Hepatocyte (in vitro differentiated cells): Measurements from ENCODE around the gene AMZ2. TPM values are rescaled to one million over a fixed set of nuclear protein-coding genes. Genes with fewer than 3 reads are reported as not detected.
"Not testable (repeated sequence)": the region's sequence is repeated elsewhere in the genome, so short reads cannot be mapped to it uniquely, and the experiment has no call there.

Source experiments
- DNase-seq: peaks from one replicate; pipeline ENCODE4 v3.0.0-alpha.2; 2016; ENCODE audit warnings: low spot score
- H2AFZ ChIP-seq: fragments of 200-600 bp; sonication (generic); 2 replicates; pipeline ENCODE4 v1.6.0; 2016; ENCODE audit warnings: antibody characterized with exemption, mild to moderate bottlenecking
- H3K27ac ChIP-seq: fragments of 200-600 bp; sonication (generic); 2 replicates; pipeline ENCODE4 v1.5.1; 2016; ENCODE audit warnings: mild to moderate bottlenecking
- H3K27me3 ChIP-seq: fragments of 200-600 bp; sonication (generic); 2 replicates; pipeline ENCODE4 v1.6.1; 2016
- H3K36me3 ChIP-seq: fragments of 200-600 bp; sonication (generic); replicated peaks from 2 replicates; pipeline ENCODE4 v1.5.1; 2016; ENCODE audit warnings: low read depth; ENCODE audit not compliant: insufficient read depth
- H3K4me1 ChIP-seq: fragments of 200-600 bp; sonication (generic); 2 replicates; pipeline ENCODE4 v1.5.1; 2016; ENCODE audit warnings: mild to moderate bottlenecking, moderate library complexity; ENCODE audit not compliant: insufficient read depth
- H3K4me2 ChIP-seq: fragments of 200-600 bp; sonication (generic); 2 replicates; pipeline ENCODE4 v1.6.0; 2016
- H3K4me3 ChIP-seq: fragments of 200-600 bp; sonication (generic); 2 replicates; pipeline ENCODE4 v1.5.1; 2016; ENCODE audit warnings: mild to moderate bottlenecking
- H3K79me2 ChIP-seq: fragments of 200-600 bp; sonication (generic); 2 replicates; pipeline ENCODE4 v1.6.0; 2017; ENCODE audit warnings: mild to moderate bottlenecking
- H3K9me2 ChIP-seq: fragments of 200-600 bp; sonication (generic); replicated peaks from 2 replicates; pipeline ENCODE4 v1.6.0; 2017; ENCODE audit warnings: mild to moderate bottlenecking; ENCODE audit not compliant: insufficient read depth
- H3K9me3 ChIP-seq: fragments of 200-600 bp; sonication (generic); 2 replicates; pipeline ENCODE4 v1.5.1; 2016; ENCODE audit warnings: low read depth, mild to moderate bottlenecking
- H4K20me1 ChIP-seq: fragments of 200-600 bp; sonication (generic); 2 replicates; pipeline ENCODE4 v1.6.0; 2016; ENCODE audit warnings: mild to moderate bottlenecking; ENCODE audit not compliant: insufficient read depth, poor library complexity, severe bottlenecking
- CTCF ChIP-seq: fragments of 200-600 bp; sonication (generic); IDR thresholded peaks from 2 replicates; pipeline ENCODE4 v1.5.1; 2016; ENCODE audit warnings: antibody characterized with exemption, mild to moderate bottlenecking; ENCODE audit not compliant: poor library complexity
- EZH2 ChIP-seq: fragments of 200-600 bp; sonication (generic); IDR thresholded peaks from 2 replicates; pipeline ENCODE4 v1.6.1; 2016; ENCODE audit warnings: antibody characterized with exemption, mild to moderate bottlenecking, borderline replicate concordance
- EZH2phosphoT487 ChIP-seq: fragments of 200-600 bp; sonication (generic); IDR thresholded peaks from one replicate; pipeline ENCODE4 v1.6.1; 2018; ENCODE audit warnings: antibody characterized with exemption, mild to moderate bottlenecking, low read depth, moderate library complexity; ENCODE audit not compliant: unreplicated experiment, severe bottlenecking
- WGBS: methylation state at CpG from one replicate; pipeline ENCODE4 v1.1.6; 2016; ENCODE audit warnings: low lambda C conversion rate; ENCODE audit errors: missing lambda C conversion rate; 5-methylcytosine and 5-hydroxymethylcytosine counted together
- polyA plus RNA-seq: library from polyadenylated mRNA; unstranded; fragments of >200 nt; fragmentation: Nextera tagmentation; extraction: Ambion mirVana; gene quantifications from 2 replicates; pipeline ENCODE4 v1.2.1, GENCODE V29; 2016
- total RNA-seq: library from RNA; depleted of rRNA; stranded (reverse); fragments of >200 nt; gene quantifications from 2 replicates; pipeline ENCODE4 v1.2.3, GENCODE V29; 2014

AMZ2 gene
- total and polyA plus RNA-seq, 2 experiments from 2014 or later, result 51.6 to 58.8 TPM

- Histone ChIP-seq H3K27me3 (no peaks in the 10 kb centered on the region), H3K27ac (no peak overlapping the region)
- 89% methylated on average over 11 of the region's 11 CpGs for WGBS
These were observed 25.9 kb downstream of the AMZ2 start for GRCh38 chr17:68273722-68274121.

GRCh38 chr17:68276339-68276738 is 28.5 kb downstream of the AMZ2 start:
- not testable (repeated sequence) for H4K20me1 ChIP-seq, DNase-seq, H3K79me2 ChIP-seq, H3K36me3 ChIP-seq, H3K4me1 ChIP-seq, H2AFZ ChIP-seq, H3K27me3 ChIP-seq, H3K9me2 ChIP-seq, H3K4me2 ChIP-seq, H3K9me3 ChIP-seq, H3K4me3 ChIP-seq, H3K27ac ChIP-seq
- 84% methylated on average over 3 of the region's 3 CpGs for WGBS

More at GRCh38 chr17:68273722-68274121, 25.9 kb downstream of the AMZ2 start:
- Histone ChIP-seq H4K20me1 (no peaks in the 10 kb centered on the region), H3K9me2 (no peaks in the 10 kb centered on the region), H3K79me2 (no peaks in the 10 kb centered on the region), H3K4me3 (no peak overlapping the region), H2AFZ (no peak overlapping the region), H3K4me1 (no peaks in the 10 kb centered on the region), H3K36me3 (no peaks in the 10 kb centered on the region), H3K4me2 (no peak overlapping the region), H3K9me3 (no peaks in the 10 kb centered on the region)
- TF ChIP-seq EZH2 (no peak), CTCF (no peak), EZH2phosphoT487 (no peak)
- DNase-seq, result no peak

GRCh38 chr17:68277807-68278206 is 30.0 kb downstream of the AMZ2 start:
- Histone ChIP-seq H3K9me3 (no peaks in the 10 kb centered on the region), H3K36me3 (no peaks in the 10 kb centered on the region), H3K79me2 (no peaks in the 10 kb centered on the region), H3K4me1 (no peaks in the 10 kb centered on the region), H3K4me3 (no peak overlapping the region), H3K4me2 (no peak overlapping the region), H3K9me2 (no peaks in the 10 kb centered on the region), H3K27me3 (no peaks in the 10 kb centered on the region), H4K20me1 (no peaks in the 10 kb centered on the region), H3K27ac (no peak overlapping the region), H2AFZ (no peak overlapping the region)
- WGBS, result 84% methylated on average over 5 of the region's 5 CpGs
- no peak for DNase-seq
- TF ChIP-seq CTCF, result no peak
- TF ChIP-seq EZH2phosphoT487, result no peak
- TF ChIP-seq EZH2, result no peak

GRCh38 chr17:68281965-68282364 is 34.1 kb downstream of the AMZ2 start:
- H3K36me3 ChIP-seq, H3K4me1 ChIP-seq, H3K4me2 ChIP-seq, H3K27ac ChIP-seq, H3K4me3 ChIP-seq, H3K9me2 ChIP-seq, H2AFZ ChIP-seq, H3K79me2 ChIP-seq, H3K9me3 ChIP-seq, H3K27me3 ChIP-seq, H4K20me1 ChIP-seq, DNase-seq: not testable (repeated sequence)
- WGBS, result 58% methylated on average over 4 of the region's 6 CpGs

GRCh38 chr17:68288375-68288774 is 40.5 kb downstream of the AMZ2 start:
- Histone ChIP-seq H3K79me2 (no peaks in the 10 kb centered on the region), H4K20me1 (no peaks in the 10 kb centered on the region), H3K36me3 (no peaks in the 10 kb centered on the region), H3K27ac (no peak overlapping the region), H3K4me3 (no peak overlapping the region), H3K9me3 (no peaks in the 10 kb centered on the region), H3K27me3 (peaks cover 47% of the 10 kb centered on the region), H3K4me2 (no peak overlapping the region), H2AFZ (no peak overlapping the region), H3K4me1 (peaks cover 11% of the 10 kb centered on the region), H3K9me2 (no peaks in the 10 kb centered on the region)
- no peak for TF ChIP-seq EZH2phosphoT487
- TF ChIP-seq CTCF, result no peak
- no peak for TF ChIP-seq EZH2
- DNase-seq, result no peak
- WGBS, result 84% methylated on average over 5 of the region's 5 CpGs
